Measurements from ENCODE around the gene DISC1.

- TF ChIP-seq POLR2AphosphoS5 (IDR thresholded peaks at IDR 0.05; ENCODE audit: low read depth, low read length) (no peak), POLR2A (IDR thresholded peaks at IDR 0.05; ENCODE audit: low read depth, low read length) (no peak), POU2F2 (IDR thresholded peaks at IDR 0.05; ENCODE audit: low read depth, low read length) (no peak), TAF1 (IDR thresholded peaks at IDR 0.05; ENCODE audit: low read depth, low read length) (no peak)
Measured at GRCh38 chr1:231683439-231684165, 57.0 kb downstream of the DISC1 start.

All from GM12891 (cell line).